NT2/D1 (cell line): ENCODE data around the gene STK11.

ENCODE experiments used
- DNase-seq: peaks from one replicate; pipeline ENCODE4 v3.0.0-alpha.2; 2011; ENCODE audit warnings: low read depth, low spot score
- H3K27me3 ChIP-seq: 2 replicates; pipeline ENCODE4 v1.6.0; 2011; ENCODE audit warnings: mild to moderate bottlenecking; ENCODE audit not compliant: insufficient read length, insufficient read depth
- H3K36me3 ChIP-seq: 2 replicates; pipeline ENCODE4 v1.6.1; 2011; ENCODE audit warnings: mild to moderate bottlenecking, low read length, mixed read lengths; ENCODE audit not compliant: insufficient read depth, insufficient read length
- H3K4me1 ChIP-seq: 2 replicates; pipeline ENCODE4 v1.5.1; 2011; ENCODE audit not compliant: insufficient read depth, insufficient read length
- H3K4me3 ChIP-seq: 2 replicates; pipeline ENCODE4 v1.5.1; 2011; ENCODE audit warnings: low read depth; ENCODE audit not compliant: insufficient read length
- H3K9ac ChIP-seq: 2 replicates; pipeline ENCODE4 v1.6.0; 2011; ENCODE audit warnings: low read depth; ENCODE audit not compliant: insufficient read length
- H3K9me3 ChIP-seq: 2 replicates; pipeline ENCODE4 v1.5.1; 2011; ENCODE audit warnings: mild to moderate bottlenecking, low read length; ENCODE audit not compliant: insufficient read depth
- SUZ12 ChIP-seq: IDR thresholded peaks from 2 replicates; pipeline ENCODE4 v1.6.1; 2011; ENCODE audit not compliant: insufficient read length, insufficient read depth; ENCODE audit errors: extremely low read depth
- YY1 ChIP-seq: IDR thresholded peaks from 2 replicates; pipeline ENCODE4 v1.6.1; 2011; ENCODE audit not compliant: insufficient read length, insufficient read depth
- ZNF274 ChIP-seq: IDR thresholded peaks from 2 replicates; pipeline ENCODE4 v1.6.1; 2011; ENCODE audit warnings: mild to moderate bottlenecking, low read depth, low read length

Gene STK11

GRCh38 chr19:1261538-1261797 is 55.9 kb downstream of the STK11 start:
- no peak for DNase-seq

GRCh38 chr19:1261798-1262622 is 56.4 kb downstream of the STK11 start:
- H3K36me3 ChIP-seq, result peaks cover 26% of the 10 kb centered on the region
- peaks cover under 1% of the 10 kb centered on the region for H3K27me3 ChIP-seq
- H3K4me1 ChIP-seq, result peaks cover 44% of the 10 kb centered on the region
- no peaks in the 10 kb centered on the region for H3K9me3 ChIP-seq
- TF ChIP-seq ZNF274 (no peak), SUZ12 (no peak), YY1 (no peak)
- H3K4me3 ChIP-seq, result peak overlapping the region; percentile 91
- peak overlapping the region; percentile 96 for H3K9ac ChIP-seq
- DNase-seq, result no peak

More at GRCh38 chr19:1261538-1261797, 55.9 kb downstream of the STK11 start:
- Histone ChIP-seq H3K27me3 (no peaks in the 10 kb centered on the region), H3K4me1 (peaks cover 47% of the 10 kb centered on the region), H3K9me3 (no peaks in the 10 kb centered on the region), H3K36me3 (peaks cover 32% of the 10 kb centered on the region), H3K9ac (peak overlapping the region; percentile 96), H3K4me3 (peak overlapping the region; percentile 91)
- no peak for TF ChIP-seq SUZ12

- DNase-seq, result no peak
- H3K4me3 ChIP-seq, result peak overlapping the region; percentile 91
- peaks cover 6% of the 10 kb centered on the region for H3K27me3 ChIP-seq
- peak overlapping the region; percentile 96 for H3K9ac ChIP-seq
- H3K36me3 ChIP-seq, result peaks cover 20% of the 10 kb centered on the region
- H3K4me1 ChIP-seq, result peaks cover 48% of the 10 kb centered on the region
- H3K9me3 ChIP-seq, result no peaks in the 10 kb centered on the region
- TF ChIP-seq ZNF274 (no peak), SUZ12 (no peak), YY1 (no peak)
Observed at GRCh38 chr19:1262623-1263123, 57.1 kb downstream of the STK11 start.

- no peaks in the 10 kb centered on the region for H3K9me3 ChIP-seq
- peak overlapping the region; percentile 96 for H3K9ac ChIP-seq
- TF ChIP-seq SUZ12 (no peak), YY1 (no peak), ZNF274 (no peak)
- no peak overlapping the region for H3K4me3 ChIP-seq
- H3K4me1 ChIP-seq, result peaks cover 50% of the 10 kb centered on the region
- peaks cover 11% of the 10 kb centered on the region for H3K27me3 ChIP-seq
- peaks cover 16% of the 10 kb centered on the region for H3K36me3 ChIP-seq
- DNase-seq, result no peak
Observed at GRCh38 chr19:1263188-1263587, 57.6 kb downstream of the STK11 start.

- Histone ChIP-seq H3K9ac (peak overlapping the region; percentile 70), H3K27me3 (peaks cover 15% of the 10 kb centered on the region), H3K4me1 (peaks cover 47% of the 10 kb centered on the region), H3K9me3 (no peaks in the 10 kb centered on the region), H3K4me3 (no peak overlapping the region), H3K36me3 (peaks cover 17% of the 10 kb centered on the region)
- peak; percentile 81 for DNase-seq
- no peak for TF ChIP-seq ZNF274
- no peak for TF ChIP-seq YY1
- no peak for TF ChIP-seq SUZ12
Observed at GRCh38 chr19:1264801-1265614, 59.4 kb downstream of the STK11 start.

GRCh38 chr19:1265615-1266128 is 60.1 kb downstream of the STK11 start:
- TF ChIP-seq ZNF274 (no peak), SUZ12 (no peak), YY1 (no peak)

More at GRCh38 chr19:1265615-1266128, 60.1 kb downstream of the STK11 start:
- Histone ChIP-seq H3K36me3 (peaks cover 24% of the 10 kb centered on the region), H3K9ac (peak overlapping the region; percentile 96), H3K4me3 (peak overlapping the region; percentile 70), H3K9me3 (no peaks in the 10 kb centered on the region), H3K27me3 (peaks cover 15% of the 10 kb centered on the region), H3K4me1 (peaks cover 41% of the 10 kb centered on the region)
- DNase-seq, result no peak
